HCT116 (cell line): ENCODE results near the gene TNFRSF25. TPM values are rescaled to one million over a fixed set of nuclear protein-coding genes. Genes with fewer than 3 reads are reported as not detected.

Experiments
- ATAC-seq: fragments of 200-7000 bp; cut with Tn5 transposase; 2 replicates; pipeline ENCODE4 v1.9.1; 2020; ENCODE audit warnings: mild to moderate bottlenecking, moderate library complexity
- BruUV-seq: library from RNA; stranded (reverse); fragments of 400-500 nt; replicated peaks from 2 replicates; lab custom pipeline; 2021; lab: Mats Ljungman, UMichigan
- CTCF ChIA-PET: fragments of 300-600 bp; sonication (Branson Sonifier 250); formaldehyde crosslinking; loops from one replicate; lab custom pipeline; 2021; ENCODE audit warnings: antibody characterized with exemption; lab: Charles Lee
- POLR2A ChIA-PET: fragments of 300-600, 350-600 bp; sonication (Branson Sonifier 250); formaldehyde crosslinking; loops from one replicate; lab custom pipeline; 2021; ENCODE audit warnings: antibody characterized with exemption; lab: Charles Lee
- RAD21 ChIA-PET, 2 experiments: fragments of 300-600 bp; sonication (Branson Sonifier 250); formaldehyde crosslinking; loops; one replicate each; lab custom pipeline; 2023; ENCODE audit warnings: low total read pairs in 2 of 2; ENCODE audit not compliant: uncharacterized antibody in 2 of 2, unreplicated experiment in 2 of 2, low non-redundant PET in 1 of 2; lab: Charles Lee
- DNase-seq: peaks from one replicate; pipeline ENCODE4 v3.0.0-alpha.2; 2010; ENCODE audit warnings: low read depth, low spot score
- H2AFZ ChIP-seq: fragments of 200-600 bp; shearing (Covaris generic), sonication (generic); 2 replicates; pipeline ENCODE4 v1.6.1; 2017; ENCODE audit warnings: low read depth, mixed run types, mixed read lengths, antibody characterized with exemption, low read length; ENCODE audit not compliant: poor library complexity, severe bottlenecking
- H3K27ac ChIP-seq: 2 replicates; pipeline ENCODE4 v1.5.1; 2012; ENCODE audit warnings: low read depth, low read length
- H3K27me3 ChIP-seq: fragments of 200-600 bp; sonication (generic); 2 replicates; pipeline ENCODE4 v1.6.1; 2016; ENCODE audit warnings: mixed run types, low read length, mixed read lengths; ENCODE audit not compliant: insufficient read depth
- H3K36me3 ChIP-seq, 2 experiments: fragments of 200-500 bp in 1 of 2; fragments of 200-600 bp in 1 of 2; sonication (Bioruptor generic) in 1 of 2; sonication (generic) in 1 of 2; 2 replicates each; pipeline versions ENCODE4 v1.5.1 to v1.6.1; 2014 to 2016; ENCODE audit warnings: low read length in 2 of 2, inconsistent platforms in 1 of 2, mixed read lengths in 1 of 2, mixed run types in 1 of 2; ENCODE audit not compliant: insufficient read depth in 2 of 2, control insufficient read depth in 1 of 2
- H3K4me1 ChIP-seq, 2 experiments: fragments of 200-600 bp in 1 of 2; sonication (generic) in 1 of 2; 2 replicates each; pipeline versions ENCODE4 v1.5.1 to v1.6.1; 2012 to 2017; ENCODE audit warnings: low read length in 2 of 2, inconsistent platforms in 1 of 2, mild to moderate bottlenecking in 1 of 2, mixed read lengths in 1 of 2, mixed run types in 1 of 2, moderate library complexity in 1 of 2; ENCODE audit not compliant: insufficient read depth in 2 of 2, control insufficient read depth in 1 of 2
- H3K4me2 ChIP-seq: fragments of 200-600 bp; sonication (generic); 2 replicates; pipeline ENCODE4 v1.6.1; 2017; ENCODE audit warnings: mixed run types, low read length, mixed read lengths
- H3K4me3 ChIP-seq, 2 experiments: fragments of 200-600 bp in 1 of 2; sonication (generic) in 1 of 2; replicated peaks in 1 of 2; 2 replicates each; pipeline ENCODE4 v1.5.1; 2011 to 2016; ENCODE audit warnings: low read length in 2 of 2, control low read depth in 1 of 2, low read depth in 1 of 2, mild to moderate bottlenecking in 1 of 2, mixed read lengths in 1 of 2, mixed run types in 1 of 2
- H3K79me2 ChIP-seq: fragments of 200-600 bp; sonication (generic); 2 replicates; pipeline ENCODE4 v1.6.1; 2017; ENCODE audit warnings: mild to moderate bottlenecking, mixed run types, low read length, moderate library complexity, mixed read lengths; ENCODE audit not compliant: insufficient read depth
- H3K9ac ChIP-seq: fragments of 200-600 bp; sonication (generic); 2 replicates; pipeline ENCODE4 v1.6.1; 2016; ENCODE audit warnings: low read length, mixed read lengths
- H3K9me2 ChIP-seq: fragments of 200-600 bp; sonication (generic), shearing (Covaris generic); 2 replicates; pipeline ENCODE4 v1.6.1; 2017; ENCODE audit warnings: mixed run types, mild to moderate bottlenecking, moderate library complexity; ENCODE audit not compliant: insufficient read depth
- H3K9me3 ChIP-seq, 2 experiments: fragments of 200-500 bp in 1 of 2; fragments of 200-600 bp in 1 of 2; sonication (Bioruptor generic) in 1 of 2; sonication (generic) in 1 of 2; 2 replicates each; pipeline ENCODE4 v1.6.1; 2014 to 2017; ENCODE audit warnings: low read length in 2 of 2, mixed read lengths in 2 of 2, inconsistent platforms in 1 of 2, low read depth in 1 of 2, mild to moderate bottlenecking in 1 of 2, mixed run types in 1 of 2, moderate library complexity in 1 of 2; ENCODE audit not compliant: control insufficient read depth in 1 of 2, insufficient read depth in 1 of 2
- H4K20me1 ChIP-seq: fragments of 200-600 bp; sonication (generic), shearing (Covaris generic); 2 replicates; pipeline ENCODE4 v1.6.1; 2017; ENCODE audit warnings: mixed run types, mild to moderate bottlenecking, moderate library complexity; ENCODE audit not compliant: insufficient read depth
- ATF3 ChIP-seq: IDR thresholded peaks from 2 replicates; pipeline ENCODE4 v1.6.1; 2012
- CEBPB ChIP-seq: IDR thresholded peaks from 2 replicates; pipeline ENCODE4 v1.6.1; 2012; ENCODE audit warnings: low read depth
- ELF1 ChIP-seq: IDR thresholded peaks from 2 replicates; pipeline ENCODE4 v1.6.1; 2012; ENCODE audit warnings: low read depth, borderline replicate concordance
- EZH2phosphoT487 ChIP-seq: fragments of 200-600 bp; IDR thresholded peaks from 2 replicates; pipeline ENCODE4 v1.6.1; 2018; ENCODE audit warnings: antibody characterized with exemption, borderline replicate concordance
- MAX ChIP-seq: IDR thresholded peaks from 2 replicates; pipeline ENCODE4 v1.6.1; 2012
- POLR2AphosphoS5 ChIP-seq: IDR thresholded peaks from 2 replicates; pipeline ENCODE4 v1.6.1; 2011; ENCODE audit warnings: mild to moderate bottlenecking, low read depth, low read length, moderate library complexity
- REST ChIP-seq: IDR thresholded peaks from 2 replicates; pipeline ENCODE4 v1.6.1; 2012; ENCODE audit warnings: low read depth
- SIN3A ChIP-seq: IDR thresholded peaks from 2 replicates; pipeline ENCODE4 v1.6.1; 2012; ENCODE audit warnings: low read depth
- SP1 ChIP-seq: IDR thresholded peaks from 2 replicates; pipeline ENCODE4 v1.6.1; 2012; ENCODE audit warnings: low read depth
- TCF7L2 ChIP-seq: IDR thresholded peaks from 2 replicates; pipeline ENCODE4 v1.7.0; 2011; ENCODE audit warnings: borderline replicate concordance, inconsistent platforms; ENCODE audit not compliant: insufficient read depth, insufficient read length; ENCODE audit errors: extremely low read depth
- YY1 ChIP-seq: IDR thresholded peaks from 2 replicates; pipeline ENCODE4 v1.6.1; 2011; ENCODE audit warnings: low read length, low read depth, moderate library complexity, mild to moderate bottlenecking; ENCODE audit not compliant: insufficient replicate concordance; ENCODE audit errors: extremely low read depth
- ZFX ChIP-seq: fragments of 450-650 bp; IDR thresholded peaks from 2 replicates; pipeline ENCODE4 v1.6.1; 2017
- intact Hi-C: fragments of 100-400 bp; cut with micrococcal nuclease; formaldehyde crosslinking; loops from 2 replicates; pipeline ENCODE4 v1.10.0; 2022
- total RNA-seq: library from RNA; stranded (reverse); gene quantifications from one replicate; pipeline ENCODE4 v1.2.1, GENCODE V29; 2021; ENCODE audit not compliant: unreplicated experiment

Gene TNFRSF25
- total RNA-seq, 1 experiment from 2014 or later = 27.5 TPM

- Histone ChIP-seq H3K9me3 (no peaks in the 10 kb centered on the region), H3K9me2 (no peaks in the 10 kb centered on the region), H3K9ac (no peak overlapping the region), H3K4me2 (no peak overlapping the region), H3K36me3 (no peaks in the 10 kb centered on the region)
- ATAC-seq (no peak), DNase-seq (no peak)
- ChIA-PET POLR2A (no interaction called here), RAD21 (no interaction called here)
- TF ChIP-seq CEBPB (no peak), POLR2AphosphoS5 (no peak), ZFX (no peak), ELF1 (no peak), REST (no peak), TCF7L2 (no peak), EZH2phosphoT487 (no peak), ATF3 (no peak), SIN3A (no peak), SP1 (no peak), MAX (no peak), YY1 (no peak)
- TF ChIP-seq, all 23 proteins: peak for 0
- Histone ChIP-seq H2AFZ (no peak overlapping the region), H3K4me1 (peaks cover 17 to 30% of the 10 kb centered on the region in 2 experiments; a peak in 3 of 4 replicates), H4K20me1 (no peaks in the 10 kb centered on the region), H3K27me3 (no peaks in the 10 kb centered on the region), H3K27ac (no peak overlapping the region), H3K4me3 (no peak overlapping the region), H3K79me2 (peaks cover 5% of the 10 kb centered on the region; the same call in 1 of the 2 replicates)
- intact Hi-C loops = loop anchor here (5.0 kb wide), 1 partner anchor 733 kb away; no protein-coding TSS in a partner anchor
- CTCF ChIA-PET = no interaction called here
- BruUV-seq = no TSS peak
These were observed 18.8 kb upstream of the TNFRSF25 start for GRCh38 chr1:6484826-6485167.
